GM18520 (cell line): ENCODE data around the gene CYP26C1.

ENCODE experiments used
- ATAC-seq: cut with Tn5 transposase; IDR thresholded peaks from one replicate; pipeline ENCODE4 v1.9.1; 2021; ENCODE audit not compliant: unreplicated experiment

The CYP26C1 gene

DNA sequence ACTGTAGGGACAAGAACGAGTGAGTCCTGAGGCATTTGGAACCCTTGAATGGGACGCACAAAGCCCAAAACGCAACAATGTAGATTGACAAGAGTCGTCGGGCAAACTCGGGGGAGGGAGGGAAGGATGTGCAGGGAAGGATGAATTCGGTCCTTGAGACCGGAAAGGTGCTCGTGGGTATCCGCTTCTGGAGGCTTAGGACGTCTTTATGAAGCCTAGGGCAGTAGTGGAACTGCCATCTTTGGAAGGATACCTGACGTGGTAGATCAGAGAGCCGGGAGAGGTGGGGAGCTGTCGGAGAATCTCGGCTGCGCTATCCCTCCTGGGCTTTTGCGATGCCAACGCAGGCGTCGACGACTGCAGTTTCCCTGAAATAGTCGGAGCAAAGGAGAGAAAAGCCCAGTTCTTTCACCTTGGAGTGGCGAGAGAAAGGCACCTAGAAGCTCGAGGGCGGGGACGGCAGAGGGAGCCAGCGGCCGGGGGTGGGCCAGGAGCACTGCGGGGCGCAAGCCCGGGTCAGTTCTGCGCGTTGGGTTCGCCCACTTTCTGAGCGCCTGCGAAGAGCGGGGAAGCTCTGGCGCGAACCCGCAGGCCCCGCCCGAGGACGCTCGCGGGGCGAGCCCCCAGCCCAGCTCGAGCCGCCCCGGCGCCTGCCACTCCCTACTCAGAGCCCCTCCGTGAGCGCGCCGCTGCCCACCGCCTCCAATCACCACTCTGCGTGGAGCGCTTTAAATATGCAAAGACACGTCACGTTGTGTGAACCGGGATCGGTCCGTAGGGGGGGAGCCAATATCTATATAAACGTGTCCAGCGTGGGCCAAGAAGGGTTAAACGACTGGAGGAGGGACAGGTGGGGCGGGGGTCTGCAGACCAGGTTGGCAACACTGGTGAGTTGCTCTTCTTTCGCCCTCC lies at the start of gene CYP26C1:
TSS of gene CYP26C1 (plus strand) at position 824 of the 912 bp plus-strand sequence. CDS start 466 bp downstream, outside the sequence.
- no peak for ATAC-seq

DNA sequence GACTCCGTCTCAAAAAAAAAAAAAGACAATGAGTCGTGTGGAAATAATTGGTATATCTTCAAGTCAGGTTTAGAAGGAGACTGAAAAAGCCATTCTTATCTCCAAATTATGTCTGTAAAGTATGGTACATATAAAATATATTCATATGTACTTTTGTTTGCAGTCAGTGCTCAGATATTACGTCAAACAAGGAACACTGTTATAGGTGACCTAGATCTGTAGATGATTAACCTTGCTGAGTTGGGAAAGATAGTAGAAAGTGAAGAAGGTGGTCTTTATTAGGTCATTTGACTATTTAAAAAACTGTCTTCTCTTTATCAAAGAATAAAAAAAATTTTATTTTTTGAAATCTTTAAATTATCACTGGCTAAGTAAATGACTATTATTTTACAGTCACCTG lies 44.9 kb upstream of the CYP26C1 start:
- no peak for ATAC-seq

GRCh38 chr10:93023013-93023650 lies 37.5 kb upstream of the CYP26C1 start:
- ATAC-seq: no peak

DNA sequence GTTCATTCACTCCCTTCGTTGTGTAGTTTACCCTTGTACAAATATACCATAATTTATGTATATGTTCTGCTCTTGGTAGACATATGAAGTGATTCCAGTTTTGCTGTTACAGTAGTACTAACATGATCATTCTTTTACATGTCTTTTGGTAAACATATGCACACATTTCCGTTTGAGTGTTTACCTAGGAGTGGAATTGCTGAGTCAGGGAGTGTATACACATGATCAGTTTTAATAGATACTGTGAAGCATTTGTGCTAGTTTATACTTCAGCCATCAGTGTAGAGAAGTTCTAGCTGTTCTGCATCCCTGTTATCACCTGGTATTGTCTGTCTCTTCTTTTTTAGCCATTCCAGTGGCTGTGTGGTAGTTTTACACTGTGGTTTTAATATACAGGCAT lies 34.5 kb upstream of the CYP26C1 start:
- ATAC-seq: no peak

- ATAC-seq: no peak
These were observed 33.1 kb upstream of the CYP26C1 start for GRCh38 chr10:93027508-93027907.

DNA sequence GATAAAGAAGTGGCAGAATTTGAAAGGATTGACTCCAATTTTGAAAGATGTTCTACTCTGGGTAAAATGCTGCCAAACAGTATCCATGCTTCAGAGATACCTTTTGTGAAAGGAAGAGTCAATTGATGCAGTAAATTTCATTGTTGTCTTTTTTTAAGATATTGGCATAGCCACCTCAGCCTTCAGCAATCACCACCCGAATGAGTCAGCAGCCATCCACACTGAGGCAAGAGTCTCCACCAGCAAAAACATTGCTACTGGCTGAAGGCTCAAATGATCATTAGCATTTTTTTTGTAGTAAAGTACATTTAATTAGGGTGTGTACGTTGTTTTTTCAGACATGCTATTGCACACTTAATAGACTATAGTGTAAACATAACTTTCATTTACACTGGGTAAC lies 31.7 kb upstream of the CYP26C1 start:
- ATAC-seq: no peak

DNA sequence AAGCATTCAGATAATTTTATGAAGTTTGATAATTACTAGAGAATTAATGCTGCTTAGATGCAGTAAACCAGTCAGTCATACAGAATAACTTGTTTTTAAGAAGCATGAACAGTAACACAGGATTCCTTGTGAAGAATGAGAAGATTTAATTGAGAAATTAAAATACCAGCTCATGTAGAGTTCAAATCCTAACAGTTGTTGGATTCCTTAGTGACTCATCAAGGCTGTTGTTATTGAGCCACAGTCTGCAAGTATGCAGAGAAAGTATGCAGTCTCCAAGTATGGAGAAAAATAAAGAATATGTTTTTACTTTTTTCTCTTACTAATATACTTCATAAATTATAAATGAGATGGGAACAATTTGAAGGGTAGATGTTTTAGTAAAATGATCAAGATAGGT lies 30.2 kb upstream of the CYP26C1 start:
- no peak for ATAC-seq

DNA sequence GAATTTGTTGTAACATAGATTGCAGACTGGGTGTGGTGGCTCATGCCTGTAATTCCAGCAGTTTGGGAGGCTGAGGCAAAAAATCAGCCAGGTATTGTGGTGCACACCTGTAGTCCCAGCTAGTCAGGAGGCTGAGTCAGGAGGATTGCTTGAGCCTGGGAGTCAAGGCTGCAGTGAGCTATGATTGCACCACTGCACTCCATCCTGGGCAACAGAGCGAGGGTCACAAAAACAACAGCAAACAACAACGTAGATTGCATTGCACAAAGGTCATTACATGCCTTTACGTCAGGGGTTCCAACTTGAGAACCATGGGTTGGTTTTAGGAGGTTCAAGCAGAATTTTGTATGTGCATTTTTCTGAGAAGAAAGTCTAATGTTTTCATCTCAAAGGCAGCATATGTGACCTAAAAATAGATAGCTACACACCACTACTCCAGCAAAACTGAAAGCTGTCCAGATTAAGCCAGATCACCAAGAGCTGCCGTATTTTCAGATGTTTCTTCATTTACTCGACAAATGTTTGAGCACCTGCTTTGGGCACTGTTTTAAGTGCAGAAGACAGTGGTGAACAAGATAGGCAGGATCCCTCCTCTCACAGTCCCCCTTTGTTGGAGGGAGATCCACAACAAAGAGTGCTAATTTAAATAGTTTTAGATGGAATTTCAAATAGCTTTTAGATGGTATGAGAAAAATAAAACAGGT lies 28.3 kb upstream of the CYP26C1 start:
- ATAC-seq: no peak

- ATAC-seq: no peak
These were observed 27.8 kb upstream of the CYP26C1 start for GRCh38 chr10:93032809-93033137.

DNA sequence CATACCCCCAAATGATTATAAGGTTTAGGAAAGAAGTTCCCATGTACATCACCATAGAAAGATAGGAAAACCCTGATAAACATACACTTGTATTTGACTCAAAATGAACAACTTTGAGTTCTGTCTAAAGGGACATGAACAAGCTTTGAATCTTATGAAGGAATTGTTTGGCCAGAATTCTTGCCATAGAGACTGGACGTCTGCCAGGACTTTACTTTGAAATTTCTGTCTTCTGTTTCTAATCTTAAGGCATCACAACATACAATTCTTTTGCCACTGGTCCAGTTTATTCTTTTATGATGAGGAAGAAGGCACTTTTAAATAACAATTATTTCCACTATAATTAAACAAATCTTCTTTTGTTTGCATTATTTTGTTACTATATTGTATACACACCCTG lies 26.2 kb upstream of the CYP26C1 start:
- ATAC-seq: no peak

GRCh38 chr10:93039110-93039509 lies 21.5 kb upstream of the CYP26C1 start:
- no peak for ATAC-seq

GRCh38 chr10:93039721-93040120 lies 20.9 kb upstream of the CYP26C1 start:
- no peak for ATAC-seq

DNA sequence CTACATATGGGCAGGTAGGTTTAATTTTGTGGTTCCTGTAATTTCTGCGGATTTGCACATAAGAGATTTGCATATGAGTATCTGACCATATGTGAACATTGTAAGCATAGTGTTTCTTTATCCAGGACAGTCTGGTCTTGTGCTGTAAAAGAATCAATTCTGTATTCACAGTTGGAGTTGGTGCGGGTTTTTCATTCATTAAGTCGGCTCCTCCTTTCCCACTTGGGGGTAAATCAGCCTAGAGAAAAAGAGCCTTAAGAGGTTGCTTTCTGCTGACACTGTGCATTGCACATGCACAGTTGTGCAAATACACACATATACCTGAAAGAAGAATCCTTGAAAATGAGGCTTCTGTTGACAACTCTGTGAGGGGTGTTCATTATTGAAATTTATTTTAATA lies 6.1 kb upstream of the CYP26C1 start:
- no peak for ATAC-seq

DNA sequence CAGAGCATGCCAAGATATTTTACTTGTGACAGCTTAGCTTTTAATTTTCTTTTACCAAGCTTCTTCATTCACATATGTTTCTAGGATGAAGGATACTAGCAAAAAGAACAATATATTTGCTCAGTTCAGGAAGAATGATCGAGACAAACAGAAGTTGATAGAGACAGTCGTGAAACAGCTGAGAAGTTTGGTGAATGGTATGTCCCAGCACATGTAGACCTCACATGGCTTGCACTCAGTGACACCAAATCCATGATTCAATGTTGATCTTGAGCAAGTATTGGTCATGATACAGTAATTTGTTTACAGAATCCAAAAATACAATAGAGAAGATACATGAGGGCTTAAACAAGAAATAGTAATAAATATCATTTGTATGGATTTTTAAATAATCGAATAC lies 2.5 kb upstream of the CYP26C1 start:
- ATAC-seq: no peak

DNA sequence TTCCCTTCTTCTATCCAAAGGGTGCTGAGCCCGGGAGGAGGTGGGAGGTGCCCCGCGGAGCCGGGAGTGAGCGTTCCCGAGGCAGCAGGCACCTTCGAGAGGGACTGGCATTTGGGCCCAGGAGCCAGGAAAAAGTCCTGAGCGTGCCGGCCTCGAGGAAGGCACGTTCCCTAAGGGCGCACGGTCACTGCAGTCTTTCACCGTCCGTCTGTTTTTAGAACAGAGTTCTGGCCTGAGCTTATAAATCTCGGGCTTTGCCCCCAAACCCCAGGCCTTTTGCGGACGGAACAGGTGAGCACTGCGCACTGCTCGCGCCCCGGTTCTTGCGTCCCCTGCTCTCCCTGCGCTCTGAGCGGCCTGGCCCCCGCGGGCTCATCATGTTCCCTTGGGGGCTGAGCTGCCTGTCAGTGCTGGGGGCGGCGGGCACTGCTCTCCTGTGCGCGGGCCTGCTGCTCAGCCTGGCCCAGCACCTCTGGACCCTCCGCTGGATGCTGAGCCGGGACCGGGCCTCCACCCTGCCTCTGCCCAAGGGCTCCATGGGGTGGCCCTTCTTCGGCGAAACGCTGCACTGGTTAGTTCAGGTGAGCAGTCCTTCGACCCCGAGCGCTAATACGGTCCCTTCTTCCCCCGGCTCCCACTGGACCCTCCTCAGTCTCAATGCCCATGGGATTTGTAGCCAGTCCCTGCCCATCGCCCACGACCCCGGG lies 442 bp downstream of the CYP26C1 start:
- no peak for ATAC-seq

GRCh38 chr10:93061594-93062513 lies 1.3 kb downstream of the CYP26C1 start:
- no peak for ATAC-seq

DNA sequence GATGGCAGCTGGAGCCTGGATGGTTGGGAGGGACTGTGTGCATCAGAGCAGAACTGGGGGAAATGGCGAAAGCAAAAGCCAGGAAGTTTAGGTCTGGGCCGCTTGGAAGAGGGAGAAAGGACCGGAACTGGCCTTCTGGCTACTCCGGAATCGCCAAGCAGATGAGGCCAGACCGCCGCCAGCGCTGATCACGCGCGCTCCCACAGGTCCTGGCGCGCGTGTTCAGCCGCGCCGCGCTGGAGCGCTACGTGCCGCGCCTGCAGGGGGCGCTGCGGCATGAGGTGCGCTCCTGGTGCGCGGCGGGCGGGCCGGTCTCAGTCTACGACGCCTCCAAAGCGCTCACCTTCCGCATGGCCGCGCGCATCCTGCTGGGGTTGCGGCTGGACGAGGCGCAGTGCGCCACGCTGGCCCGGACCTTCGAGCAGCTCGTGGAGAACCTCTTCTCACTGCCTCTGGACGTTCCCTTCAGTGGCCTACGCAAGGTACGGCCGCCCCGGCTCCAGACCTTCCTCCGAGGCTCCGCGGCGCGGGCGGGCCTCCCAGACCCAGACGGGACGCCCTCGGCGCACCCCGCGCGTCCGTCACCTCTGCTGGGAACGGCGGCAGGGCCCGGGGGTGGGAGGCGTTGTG lies 2.0 kb downstream of the CYP26C1 start:
- no peak for ATAC-seq

- no peak for ATAC-seq
These were observed 2.8 kb downstream of the CYP26C1 start for GRCh38 chr10:93063144-93063976.
